ENCODE results near the gene PHACTR1. TPM values are rescaled to one million over a fixed set of nuclear protein-coding genes. Genes with fewer than 3 reads are reported as not detected.

PHACTR1 gene
- total and polyA plus RNA-seq, 4 experiments from 2014 or later = 0.03 to 0.44 (median 0.42) TPM

DNA sequence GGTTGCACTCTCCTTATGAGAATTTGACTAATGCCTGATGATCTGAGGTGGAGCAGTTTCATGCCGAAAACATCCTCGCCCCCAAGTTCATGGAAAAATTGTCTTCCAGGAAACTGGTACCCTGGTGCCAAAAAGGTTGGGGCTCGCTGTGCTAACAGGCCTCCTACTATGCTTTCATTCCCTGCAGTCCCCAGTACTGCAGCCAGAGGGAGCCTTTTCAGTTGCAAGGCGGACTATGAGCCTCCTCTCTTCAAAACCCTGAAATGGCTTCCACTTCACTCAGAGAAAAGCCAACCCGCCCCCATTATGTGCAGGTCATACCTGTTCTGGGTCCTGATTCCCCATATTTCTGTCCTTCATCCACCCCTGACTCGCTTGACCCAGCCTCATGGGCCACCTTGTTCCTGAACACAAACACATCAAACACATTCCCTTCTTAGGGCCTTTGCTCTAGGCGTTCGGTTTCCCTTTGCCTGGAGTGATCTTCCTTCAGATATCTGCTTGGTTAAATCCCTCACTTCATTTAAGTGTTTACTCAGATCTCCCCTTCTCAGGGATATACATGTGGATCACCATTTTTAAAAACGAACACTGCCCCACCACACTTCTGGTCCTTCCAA, 173.7 kb downstream of the PHACTR1 start:
- Mint-ChIP-seq H3K9me3 (peaks cover 0 to 12% (median 6%) of the 10 kb centered on the region in 8 donors), H3K4me3 (no peak overlapping the region), H3K27me3 (peaks cover 9 to 10% of the 10 kb centered on the region in 2 donors), H3K36me3 (no peaks in the 10 kb centered on the region), H3K4me1 (no peaks in the 10 kb centered on the region), H3K27ac (no peak overlapping the region)
- CTCF ChIA-PET (ENCODE audit: partially characterized antibody) = interaction anchor here (1.3 to 2.0 kb wide), 2 partner anchors 10 to 440 kb away, joined by 4 to 6 read pairs; no protein-coding TSS in a partner anchor
- H3K4me3 ChIP-seq (ENCODE audit: low read length in 2 of 2) = no peak overlapping the region
- no peak overlapping the region for H3K27ac ChIP-seq (ENCODE audit: low read depth, low read length)
- H3K27me3 ChIP-seq (ENCODE audit: insufficient read depth, low read length) = no peaks in the 10 kb centered on the region
- POLR2A ChIA-PET (ENCODE audit: partially characterized antibody) = no interaction called here
- no peaks in the 10 kb centered on the region for H3K4me1 ChIP-seq (ENCODE audit: insufficient read depth, low read length)
- no peaks in the 10 kb centered on the region for H3K9me3 ChIP-seq (ENCODE audit: control insufficient read depth in 1 of 2, low read length in 2 of 2)
- DNase-seq = no peak
- intact Hi-C loops (cut with micrococcal nuclease) = no loop called here
- no peaks in the 10 kb centered on the region for H3K36me3 ChIP-seq (ENCODE audit: insufficient read depth, low read length)

DNA sequence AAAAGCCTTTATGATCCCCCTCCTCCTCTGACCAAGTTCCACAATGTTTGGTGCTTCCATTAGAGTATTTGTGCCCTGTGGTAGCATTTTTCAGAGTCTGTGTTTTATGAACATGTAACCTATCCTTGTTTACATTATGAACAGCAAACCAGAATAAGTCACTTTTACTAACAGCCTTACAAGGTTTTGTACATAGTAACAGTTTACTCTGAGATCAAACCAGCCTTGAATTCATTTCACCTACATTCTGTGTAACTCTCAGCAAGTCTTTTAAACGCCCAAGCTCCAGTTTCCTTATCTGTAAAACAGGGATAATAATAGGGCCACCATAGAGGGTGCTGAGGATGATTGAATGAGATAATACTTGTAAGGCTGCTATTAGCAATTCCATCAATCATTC, 175.0 kb downstream of the PHACTR1 start:
- H3K4me1 Mint-ChIP-seq = no peaks in the 10 kb centered on the region
- no peaks in the 10 kb centered on the region for H3K36me3 Mint-ChIP-seq
- H3K9me3 Mint-ChIP-seq = peaks cover 0 to 12% (median 6%) of the 10 kb centered on the region in 8 donors
- H3K27me3 Mint-ChIP-seq = peaks cover 9 to 10% of the 10 kb centered on the region in 2 donors
- Histone ChIP-seq H3K4me3 (ENCODE audit: low read length in 2 of 2) (no peak overlapping the region), H3K27me3 (ENCODE audit: insufficient read depth, low read length) (peaks cover 5% of the 10 kb centered on the region), H3K27ac (ENCODE audit: low read depth, low read length) (no peak overlapping the region), H3K4me1 (ENCODE audit: insufficient read depth, low read length) (no peaks in the 10 kb centered on the region), H3K9me3 (ENCODE audit: control insufficient read depth in 1 of 2, low read length in 2 of 2) (no peaks in the 10 kb centered on the region), H3K36me3 (ENCODE audit: insufficient read depth, low read length) (no peaks in the 10 kb centered on the region)
- intact Hi-C loops (cut with micrococcal nuclease) = no loop called here
- no peak overlapping the region for H3K4me3 Mint-ChIP-seq
- ChIA-PET CTCF (ENCODE audit: partially characterized antibody) (interaction anchor here (0.9 to 1.1 kb wide), 3 partner anchors 13 to 1308 kb away, joined by 3 read pairs; no protein-coding TSS in a partner anchor), POLR2A (ENCODE audit: partially characterized antibody) (no interaction called here)
- DNase-seq = no peak
- no peak overlapping the region for H3K27ac Mint-ChIP-seq

DNA sequence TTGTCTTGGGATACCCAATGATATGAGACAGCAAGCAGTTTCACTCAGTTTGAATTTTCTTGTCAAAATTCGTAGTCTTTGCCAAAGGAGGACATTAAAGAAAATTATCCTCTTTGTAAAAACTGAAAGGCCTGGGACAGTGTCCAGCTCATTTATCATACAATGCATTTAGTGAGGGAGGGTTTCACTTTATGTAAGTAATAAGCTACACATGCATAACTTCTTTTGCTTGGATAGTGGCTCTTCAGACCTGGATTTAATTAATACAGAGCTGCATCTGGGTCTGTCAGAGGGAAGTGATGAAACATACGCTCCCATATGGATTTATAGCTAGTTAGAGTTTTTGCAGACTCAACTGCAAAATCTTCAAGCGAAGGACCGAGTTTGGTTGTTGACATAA, 175.6 kb downstream of the PHACTR1 start:
- ChIA-PET POLR2A (ENCODE audit: partially characterized antibody) (no interaction called here), CTCF (ENCODE audit: partially characterized antibody) (interaction anchor here (0.9 to 1.1 kb wide), 3 partner anchors 14 to 1309 kb away, joined by 3 read pairs; no protein-coding TSS in a partner anchor)
- no peaks in the 10 kb centered on the region for H3K36me3 Mint-ChIP-seq
- H3K27ac Mint-ChIP-seq = no peak overlapping the region
- no peak for DNase-seq
- Histone ChIP-seq H3K36me3 (ENCODE audit: insufficient read depth, low read length) (no peaks in the 10 kb centered on the region), H3K27ac (ENCODE audit: low read depth, low read length) (no peak overlapping the region), H3K9me3 (ENCODE audit: control insufficient read depth in 1 of 2, low read length in 2 of 2) (no peaks in the 10 kb centered on the region), H3K4me3 (ENCODE audit: low read length in 2 of 2) (no peak overlapping the region), H3K27me3 (ENCODE audit: insufficient read depth, low read length) (peaks cover 5% of the 10 kb centered on the region), H3K4me1 (ENCODE audit: insufficient read depth, low read length) (no peaks in the 10 kb centered on the region)
- H3K27me3 Mint-ChIP-seq = peaks cover 10% of the 10 kb centered on the region in 2 donors
- no peaks in the 10 kb centered on the region for H3K4me1 Mint-ChIP-seq
- no peak overlapping the region for H3K4me3 Mint-ChIP-seq
- intact Hi-C loops (cut with micrococcal nuclease) = no loop called here
- H3K9me3 Mint-ChIP-seq = peaks cover 0 to 12% (median 6%) of the 10 kb centered on the region in 8 donors

DNA sequence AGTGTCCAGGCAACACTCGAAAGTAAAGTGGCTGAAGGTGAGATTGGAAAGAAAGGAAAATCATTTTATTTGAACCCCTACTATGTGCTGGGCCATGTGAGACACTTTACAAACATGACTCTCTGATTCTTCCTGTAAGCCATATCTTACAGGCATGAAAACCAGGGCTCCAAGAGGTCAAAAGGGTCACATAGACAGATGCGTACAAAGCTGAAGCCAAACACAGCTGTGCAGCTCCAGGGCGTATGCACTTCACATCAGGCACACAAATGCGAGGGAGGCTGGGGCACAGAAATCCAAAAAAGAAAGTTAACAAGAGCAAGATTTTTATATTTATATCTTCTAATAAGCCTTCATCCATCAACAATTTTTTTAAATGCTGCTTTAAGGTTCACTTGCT, 176.5 kb downstream of the PHACTR1 start:
- POLR2A ChIA-PET (ENCODE audit: partially characterized antibody) = no interaction called here

DNA sequence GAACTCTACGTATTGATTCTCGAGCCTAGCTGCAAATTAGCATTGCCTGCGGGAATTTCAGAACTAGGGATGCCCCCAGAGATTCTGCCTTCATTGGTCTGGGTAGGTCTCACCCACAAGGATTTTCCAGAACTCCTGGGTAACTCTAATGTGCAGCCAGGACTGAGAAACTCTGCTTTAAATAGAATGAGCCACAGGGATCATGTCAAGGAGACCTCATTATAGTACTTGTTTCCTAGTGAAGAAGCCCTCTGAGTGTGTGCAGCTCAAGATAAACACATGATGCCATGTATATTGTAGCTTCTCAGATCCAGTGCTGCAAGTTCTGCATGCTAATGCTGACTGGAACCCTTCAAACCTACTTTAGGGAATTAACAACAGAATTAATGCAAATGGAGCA, 179.2 kb downstream of the PHACTR1 start:
- H3K36me3 Mint-ChIP-seq = no peaks in the 10 kb centered on the region
- no peak overlapping the region for H3K27ac ChIP-seq (ENCODE audit: low read depth, low read length)
- no peak overlapping the region for H3K27ac Mint-ChIP-seq
- no peaks in the 10 kb centered on the region for H3K4me1 ChIP-seq (ENCODE audit: insufficient read depth, low read length)
- POLR2A ChIA-PET (ENCODE audit: partially characterized antibody) = no interaction called here
- H3K27me3 Mint-ChIP-seq = peaks cover 20 to 27% of the 10 kb centered on the region in 2 donors
- H3K4me3 ChIP-seq (ENCODE audit: low read length in 2 of 2) = no peak overlapping the region
- H3K4me3 Mint-ChIP-seq = no peak overlapping the region
- H3K9me3 ChIP-seq (ENCODE audit: control insufficient read depth in 1 of 2, low read length in 2 of 2) = no peaks in the 10 kb centered on the region
- no peak for DNase-seq
- intact Hi-C loops (cut with micrococcal nuclease) = no loop called here
- peaks cover 0 to 11% (median 5%) of the 10 kb centered on the region in 8 donors for H3K9me3 Mint-ChIP-seq
- H3K27me3 ChIP-seq (ENCODE audit: insufficient read depth, low read length) = peaks cover 5% of the 10 kb centered on the region
- H3K36me3 ChIP-seq (ENCODE audit: insufficient read depth, low read length) = no peaks in the 10 kb centered on the region
- H3K4me1 Mint-ChIP-seq = no peaks in the 10 kb centered on the region
- CTCF ChIA-PET (ENCODE audit: partially characterized antibody) = interaction anchor here (0.6 kb wide), 1 partner anchor 1241 kb away, joined by 3 read pairs; no protein-coding TSS in a partner anchor

More for the DNA sequence above, 176.5 kb downstream of the PHACTR1 start:
- Mint-ChIP-seq H3K36me3 (no peaks in the 10 kb centered on the region), H3K4me1 (no peaks in the 10 kb centered on the region), H3K27me3 (peaks cover 13 to 17% of the 10 kb centered on the region in 2 donors), H3K27ac (no peak overlapping the region), H3K9me3 (peaks cover 0 to 12% (median 6%) of the 10 kb centered on the region in 8 donors), H3K4me3 (no peak overlapping the region)
- CTCF ChIA-PET (ENCODE audit: partially characterized antibody) = interaction anchor here (1.2 to 1.5 kb wide), 3 partner anchors 10 to 256 kb away, joined by 3 read pairs; no protein-coding TSS in a partner anchor
- Histone ChIP-seq H3K9me3 (ENCODE audit: control insufficient read depth in 1 of 2, low read length in 2 of 2) (no peaks in the 10 kb centered on the region), H3K27ac (ENCODE audit: low read depth, low read length) (no peak overlapping the region), H3K4me1 (ENCODE audit: insufficient read depth, low read length) (no peaks in the 10 kb centered on the region), H3K27me3 (ENCODE audit: insufficient read depth, low read length) (peaks cover 5% of the 10 kb centered on the region), H3K36me3 (ENCODE audit: insufficient read depth, low read length) (no peaks in the 10 kb centered on the region), H3K4me3 (ENCODE audit: low read length in 2 of 2) (no peak overlapping the region)
- DNase-seq = no peak
- intact Hi-C loops (cut with micrococcal nuclease) = no loop called here

DNA sequence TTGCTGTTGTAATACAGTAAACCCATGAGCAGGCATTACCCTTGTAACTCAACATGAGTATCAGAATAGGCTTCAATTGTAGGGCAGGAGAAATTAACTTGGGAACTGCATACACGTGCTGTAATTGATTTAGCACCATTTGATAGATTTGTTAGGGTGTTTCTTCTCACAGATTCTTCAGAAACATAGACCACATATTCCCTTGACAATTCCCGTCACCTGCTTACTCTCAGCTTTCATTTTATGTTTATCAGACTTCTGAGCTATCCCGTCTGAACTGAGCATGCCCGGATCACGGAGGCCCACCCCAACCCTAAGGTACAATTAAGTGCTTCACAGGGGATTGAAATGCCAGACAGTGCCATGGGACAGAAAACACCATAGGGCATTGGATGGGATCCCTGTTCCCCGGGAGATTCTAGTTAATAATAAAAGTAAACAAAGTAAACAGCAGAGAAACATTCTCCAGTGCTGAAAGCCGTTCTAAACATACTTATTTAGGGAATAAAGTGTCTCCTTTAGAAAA, 179.7 kb downstream of the PHACTR1 start:
- no peak overlapping the region for H3K4me3 Mint-ChIP-seq
- no peak overlapping the region for H3K27ac ChIP-seq (ENCODE audit: low read depth, low read length)
- no peaks in the 10 kb centered on the region for H3K36me3 ChIP-seq (ENCODE audit: insufficient read depth, low read length)
- H3K36me3 Mint-ChIP-seq = no peaks in the 10 kb centered on the region
- CTCF ChIA-PET (ENCODE audit: partially characterized antibody) = no interaction called here
- no peak overlapping the region for H3K4me3 ChIP-seq (ENCODE audit: low read length in 2 of 2)
- peaks cover 0 to 6% (median 3%) of the 10 kb centered on the region in 8 donors for H3K9me3 Mint-ChIP-seq
- H3K27me3 ChIP-seq (ENCODE audit: insufficient read depth, low read length) = peaks cover 5% of the 10 kb centered on the region
- no peaks in the 10 kb centered on the region for H3K4me1 ChIP-seq (ENCODE audit: insufficient read depth, low read length)
- no peak overlapping the region for H3K27ac Mint-ChIP-seq
- H3K27me3 Mint-ChIP-seq = peaks cover 20 to 30% of the 10 kb centered on the region in 2 donors
- POLR2A ChIA-PET (ENCODE audit: partially characterized antibody) = no interaction called here
- no peaks in the 10 kb centered on the region for H3K9me3 ChIP-seq (ENCODE audit: control insufficient read depth in 1 of 2, low read length in 2 of 2)
- intact Hi-C loops (cut with micrococcal nuclease) = no loop called here
- no peak for DNase-seq
- H3K4me1 Mint-ChIP-seq = no peaks in the 10 kb centered on the region

DNA sequence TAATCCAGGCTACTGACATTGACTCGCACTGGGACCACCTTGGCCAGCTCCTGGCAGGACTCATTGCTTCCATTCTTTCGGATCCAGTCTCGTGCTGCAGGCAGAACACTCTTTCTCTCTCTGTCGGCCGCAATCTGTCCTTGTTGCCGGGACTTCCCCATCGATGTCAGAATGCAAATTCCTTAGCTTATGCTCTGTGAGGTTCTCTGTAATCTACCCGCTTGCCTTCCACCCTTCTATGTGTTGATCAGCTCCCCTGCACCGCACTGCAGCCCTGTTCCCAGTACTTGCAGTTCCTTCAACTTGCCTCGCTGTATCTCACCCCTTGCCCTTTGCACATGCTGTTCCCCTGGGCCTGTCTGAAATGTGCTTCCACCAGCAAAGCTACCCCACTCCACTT, 182.0 kb downstream of the PHACTR1 start:
- H3K9me3 Mint-ChIP-seq = peaks cover 0 to 2% (median 0%) of the 10 kb centered on the region in 8 donors
- CTCF ChIA-PET (ENCODE audit: partially characterized antibody) = no interaction called here
- Histone ChIP-seq H3K4me3 (ENCODE audit: low read length in 2 of 2) (no peak overlapping the region), H3K4me1 (ENCODE audit: insufficient read depth, low read length) (no peaks in the 10 kb centered on the region), H3K27ac (ENCODE audit: low read depth, low read length) (no peak overlapping the region), H3K27me3 (ENCODE audit: insufficient read depth, low read length) (peaks cover 5% of the 10 kb centered on the region), H3K36me3 (ENCODE audit: insufficient read depth, low read length) (no peaks in the 10 kb centered on the region), H3K9me3 (ENCODE audit: control insufficient read depth in 1 of 2, low read length in 2 of 2) (no peaks in the 10 kb centered on the region)
- H3K4me1 Mint-ChIP-seq = no peaks in the 10 kb centered on the region
- no peak overlapping the region for H3K4me3 Mint-ChIP-seq
- POLR2A ChIA-PET (ENCODE audit: partially characterized antibody) = no interaction called here
- no peaks in the 10 kb centered on the region for H3K36me3 Mint-ChIP-seq
- no peak for DNase-seq
- H3K27ac Mint-ChIP-seq = no peak overlapping the region
- intact Hi-C loops (cut with micrococcal nuclease) = no loop called here
- peaks cover 18 to 30% of the 10 kb centered on the region in 2 donors for H3K27me3 Mint-ChIP-seq

Measured in CD4-positive, alpha-beta memory T cell (primary cell).